Peyer's patch (tissue), 4 donors: Measurements from ENCODE around the gene NOP56. TPM values are rescaled to one million over a fixed set of nuclear protein-coding genes. Genes with fewer than 3 reads are reported as not detected.
"Not testable (repeated sequence)": the region's sequence is repeated elsewhere in the genome, so short reads cannot be mapped to it uniquely, and the experiment has no call there.

ENCODE experiments used
- DNase-seq, 3 donors: peaks; one replicate each; pipeline ENCODE4 v3.0.0-alpha.2; 2017 to 2019
- H3K27ac ChIP-seq, 4 donors: fragments of 200-600 bp; sonication (generic); one replicate each; pipeline ENCODE4 v1.5.1; 2016 to 2019
- H3K27me3 ChIP-seq, 2 donors: fragments of 200-600 bp; sonication (generic); one replicate each; pipeline ENCODE4 v1.5.1; 2019
- H3K36me3 ChIP-seq, 3 donors: fragments of 200-600 bp; sonication (generic); one replicate each; pipeline ENCODE4 v1.5.1; 2016 to 2019
- H3K4me1 ChIP-seq, 4 donors: fragments of 200-600 bp; sonication (generic); one replicate each; pipeline ENCODE4 v1.5.1; 2016 to 2019
- H3K4me3 ChIP-seq, 4 donors: fragments of 200-600 bp; sonication (generic); 1 replicate in 3 of 4; 2 replicates in 1 of 4; pipeline ENCODE4 v1.5.1; 2016 to 2019; ENCODE audit warnings: mild to moderate bottlenecking in 1 of 4
- H3K9me3 ChIP-seq, 4 donors: fragments of 200-600 bp; sonication (generic); one replicate each; pipeline ENCODE4 v1.5.1; 2016 to 2019; ENCODE audit warnings: mild to moderate bottlenecking in 1 of 4
- POLR2A ChIP-seq, 2 donors: fragments of 450-650 bp; IDR thresholded peaks; one replicate each; pipeline ENCODE4 v1.5.1; 2017; ENCODE audit warnings: antibody characterized with exemption in 2 of 2, mild to moderate bottlenecking in 2 of 2, moderate library complexity in 2 of 2
- total RNA-seq, 4 donors: library from RNA; depleted of rRNA; stranded (reverse); fragments of >200 nt; gene quantifications; one replicate each; pipeline ENCODE4 v1.1.0, GENCODE V29; 2016
- TF ChIP-seq, protein P1 (sequence below), 6 experiments: fragments of 450-650 bp in 4 of 6; fragments of 200-600 bp in 2 of 6; sonication (generic) in 1 of 6; IDR thresholded peaks; one replicate each; pipeline ENCODE4 v1.5.1; 2017 to 2019; ENCODE audit warnings: antibody characterized with exemption in 6 of 6, mild to moderate bottlenecking in 3 of 6, moderate library complexity in 1 of 6

NOP56 gene
- total RNA-seq, 4 donors from 2014 or later = 53.8 to 289 (median 94.2) TPM

DNA sequence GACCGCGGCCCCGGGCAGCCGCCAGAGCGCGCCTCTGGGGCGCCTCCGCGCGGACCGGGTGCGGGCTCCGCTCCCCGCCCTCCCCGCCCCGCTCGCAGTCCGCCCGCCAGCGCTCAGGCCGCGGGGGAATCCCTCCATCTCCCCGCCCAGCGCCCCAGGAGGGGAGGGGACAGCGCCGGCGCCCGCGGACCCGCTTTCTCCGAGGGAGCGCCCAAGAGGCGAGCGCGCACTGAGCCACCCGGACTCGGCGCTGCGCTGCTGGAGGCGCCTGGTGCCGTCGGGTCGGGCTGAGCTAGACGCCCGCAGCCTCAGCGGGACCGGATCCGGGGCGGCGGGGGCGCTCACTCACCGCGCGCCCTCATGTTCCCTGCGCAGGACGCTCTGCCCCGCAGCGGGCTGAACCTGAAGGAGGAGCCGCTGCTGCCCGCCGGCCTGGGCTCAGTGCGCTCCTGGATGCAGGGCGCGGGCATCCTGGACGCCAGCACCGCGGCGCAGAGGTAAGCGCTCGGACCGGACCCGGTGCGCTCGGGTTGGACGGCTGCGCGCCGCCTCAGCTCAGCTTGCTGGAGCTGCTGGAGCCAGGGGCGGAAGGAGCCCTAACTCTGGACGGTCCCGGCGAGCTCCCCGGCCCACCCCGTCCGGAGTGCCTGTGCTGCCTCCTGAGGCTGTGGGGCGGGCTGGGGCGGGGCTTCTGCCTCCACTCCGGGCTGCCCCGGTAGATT lies 41.0 kb downstream of the NOP56 start:
- no peak for TF ChIP-seq POLR2A (IDR thresholded peaks at IDR 0.05)
- TF ChIP-seq, protein P1, sequence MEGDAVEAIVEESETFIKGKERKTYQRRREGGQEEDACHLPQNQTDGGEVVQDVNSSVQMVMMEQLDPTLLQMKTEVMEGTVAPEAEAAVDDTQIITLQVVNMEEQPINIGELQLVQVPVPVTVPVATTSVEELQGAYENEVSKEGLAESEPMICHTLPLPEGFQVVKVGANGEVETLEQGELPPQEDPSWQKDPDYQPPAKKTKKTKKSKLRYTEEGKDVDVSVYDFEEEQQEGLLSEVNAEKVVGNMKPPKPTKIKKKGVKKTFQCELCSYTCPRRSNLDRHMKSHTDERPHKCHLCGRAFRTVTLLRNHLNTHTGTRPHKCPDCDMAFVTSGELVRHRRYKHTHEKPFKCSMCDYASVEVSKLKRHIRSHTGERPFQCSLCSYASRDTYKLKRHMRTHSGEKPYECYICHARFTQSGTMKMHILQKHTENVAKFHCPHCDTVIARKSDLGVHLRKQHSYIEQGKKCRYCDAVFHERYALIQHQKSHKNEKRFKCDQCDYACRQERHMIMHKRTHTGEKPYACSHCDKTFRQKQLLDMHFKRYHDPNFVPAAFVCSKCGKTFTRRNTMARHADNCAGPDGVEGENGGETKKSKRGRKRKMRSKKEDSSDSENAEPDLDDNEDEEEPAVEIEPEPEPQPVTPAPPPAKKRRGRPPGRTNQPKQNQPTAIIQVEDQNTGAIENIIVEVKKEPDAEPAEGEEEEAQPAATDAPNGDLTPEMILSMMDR (IDR thresholded peaks at IDR 0.05) = no peak
- Histone ChIP-seq H3K4me1 (peaks cover 0 to 17% (median 3%) of the 10 kb centered on the region in 4 donors), H3K27me3 (peaks cover 0 to 15% of the 10 kb centered on the region in 2 donors), H3K9me3 (no peaks in the 10 kb centered on the region), H3K27ac (peak overlapping the region in 2 of 4 donors; percentile 39 to 79), H3K4me3 (peak overlapping the region; percentile 26 to 65 (median 58)), H3K36me3 (no peaks in the 10 kb centered on the region)
- DNase-seq = no peak

DNA sequence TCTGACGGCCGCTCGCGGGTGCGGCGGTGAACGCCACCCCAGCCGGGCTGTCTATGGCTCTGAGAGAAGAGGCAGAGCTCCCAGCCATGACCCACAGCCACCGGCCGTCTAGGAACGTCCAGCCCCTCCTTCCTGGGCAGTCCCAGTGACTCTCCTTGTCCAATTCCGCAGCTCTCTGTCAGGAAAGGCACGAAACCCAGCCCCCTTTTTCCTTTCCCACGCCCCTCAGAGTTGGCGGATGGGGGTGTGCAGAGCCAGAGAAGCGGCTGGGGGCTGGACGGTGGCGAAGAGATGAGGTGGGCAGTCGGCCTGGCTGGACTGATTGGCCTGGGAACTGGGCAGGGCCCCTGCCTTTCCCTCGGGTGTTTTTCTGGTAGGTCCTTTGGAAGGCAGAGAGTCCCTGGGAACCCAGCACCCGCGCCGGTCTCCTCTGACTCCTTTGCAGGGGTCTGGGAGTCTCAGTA lies 41.6 kb downstream of the NOP56 start:
- Histone ChIP-seq H3K4me1 (peaks cover 0 to 17% (median 3%) of the 10 kb centered on the region in 4 donors), H3K9me3 (no peaks in the 10 kb centered on the region), H3K4me3 (peak overlapping the region in 2 of 4 donors; percentile 54 to 63), H3K27ac (no peak overlapping the region), H3K27me3 (peaks cover 0 to 15% of the 10 kb centered on the region in 2 donors), H3K36me3 (no peaks in the 10 kb centered on the region)
- TF ChIP-seq, protein P1 (IDR thresholded peaks at IDR 0.05) = no peak
- TF ChIP-seq POLR2A (IDR thresholded peaks at IDR 0.05) = no peak
- DNase-seq = peak in 1 of 3 donors; percentile 44

DNA sequence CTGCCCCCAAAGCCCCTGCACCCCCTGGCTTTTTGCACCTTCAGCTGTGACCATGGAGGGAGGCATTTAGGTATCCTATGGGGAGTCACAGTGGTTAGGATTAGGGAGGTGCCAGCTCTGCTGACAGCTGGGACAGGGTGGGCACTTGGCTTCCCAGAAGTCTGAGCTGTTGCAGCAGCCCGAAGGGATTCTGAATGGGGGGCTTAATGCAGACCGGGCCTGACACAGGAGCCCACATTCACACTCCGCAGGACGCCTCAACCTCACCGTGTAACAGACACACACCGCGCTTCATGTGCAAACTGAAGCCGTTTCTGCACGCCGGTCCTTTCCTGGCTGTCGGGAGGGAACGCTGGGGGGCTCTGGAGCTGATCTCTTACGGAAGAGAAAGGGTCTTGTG lies 42.1 kb downstream of the NOP56 start:
- H3K36me3 ChIP-seq = no peaks in the 10 kb centered on the region
- peak in 1 of 3 donors; percentile 30 for DNase-seq
- H3K4me1 ChIP-seq = peaks cover 0 to 17% (median 3%) of the 10 kb centered on the region in 4 donors
- H3K27ac ChIP-seq = no peak overlapping the region
- no peak overlapping the region for H3K4me3 ChIP-seq
- peaks cover 0 to 15% of the 10 kb centered on the region in 2 donors for H3K27me3 ChIP-seq
- TF ChIP-seq, protein P1 (IDR thresholded peaks at IDR 0.05) = no peak
- TF ChIP-seq POLR2A (IDR thresholded peaks at IDR 0.05) = no peak
- no peaks in the 10 kb centered on the region for H3K9me3 ChIP-seq

DNA sequence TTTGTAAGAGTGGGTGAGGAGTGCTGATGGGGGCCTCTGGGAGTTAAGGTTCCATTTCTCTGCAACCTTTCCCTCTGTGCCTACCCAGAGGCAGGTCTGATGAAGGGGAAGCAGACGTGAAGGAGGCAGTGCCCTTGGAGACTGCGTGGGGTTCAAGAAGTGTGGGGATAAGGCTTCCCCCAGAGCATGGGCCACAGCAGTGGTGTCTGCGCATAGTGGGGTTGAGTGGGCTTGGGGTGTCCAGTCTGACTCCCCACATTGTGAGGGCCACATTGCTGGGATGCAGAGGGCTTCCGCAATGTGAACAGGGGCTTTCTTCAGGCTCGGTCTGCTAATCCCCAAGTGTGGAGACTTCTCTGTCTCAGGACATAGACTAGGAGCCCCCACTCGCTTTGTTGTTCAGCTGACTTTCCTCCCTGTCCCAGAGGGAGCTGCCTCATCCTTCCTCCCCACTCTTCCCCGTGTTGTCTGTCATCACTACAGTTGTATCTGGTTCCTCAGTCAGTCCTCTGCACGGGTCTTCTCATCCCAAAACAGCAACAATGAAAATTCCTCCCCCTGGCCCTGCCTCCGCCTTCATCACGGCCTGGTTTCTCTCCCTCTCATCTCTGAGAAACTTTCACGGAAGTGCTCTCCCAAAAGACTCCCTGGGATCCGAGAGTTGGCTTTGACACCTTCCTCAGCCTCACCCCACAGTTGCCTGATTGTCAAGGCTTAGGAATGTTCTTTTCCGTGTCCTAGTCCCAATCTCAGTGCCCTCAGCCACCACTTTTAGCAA lies 43.0 kb downstream of the NOP56 start:
- peaks cover 0 to 15% of the 10 kb centered on the region in 2 donors for H3K27me3 ChIP-seq
- TF ChIP-seq POLR2A (IDR thresholded peaks at IDR 0.05) = no peak
- TF ChIP-seq, protein P1 (IDR thresholded peaks at IDR 0.05) = no peak

DNA sequence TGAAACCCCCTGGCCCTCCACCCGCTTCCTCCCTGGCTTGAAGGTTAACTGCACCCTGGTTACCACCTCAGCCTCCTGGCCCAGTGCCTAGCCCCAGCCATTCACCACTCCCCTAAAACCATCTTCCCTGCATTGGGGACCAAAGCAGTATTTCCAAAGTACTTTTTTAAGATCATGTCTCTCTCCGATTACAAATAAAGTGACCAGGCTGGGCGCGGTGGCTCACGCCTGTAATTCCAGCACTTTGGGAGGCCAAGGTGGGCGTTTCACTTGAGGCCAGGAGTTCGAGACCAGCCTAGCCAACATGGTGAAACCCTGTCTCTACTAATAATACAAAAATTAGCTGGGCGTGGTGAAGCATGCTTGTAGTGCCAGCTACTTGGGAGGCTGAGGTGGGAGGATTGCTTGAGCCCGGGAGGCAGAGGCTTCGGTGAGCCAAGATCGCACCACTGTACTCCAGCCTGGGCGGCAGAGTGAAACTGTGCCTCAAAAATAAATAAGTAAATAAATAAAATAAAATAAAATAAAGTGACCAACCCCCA lies 43.6 kb downstream of the NOP56 start:
- peak in 1 of 3 donors; percentile 19 for DNase-seq
- H3K27me3 ChIP-seq = peaks cover 0 to 15% of the 10 kb centered on the region in 2 donors
- not testable (repeated sequence) for H3K4me3 ChIP-seq, H3K27ac ChIP-seq, H3K36me3 ChIP-seq, H3K9me3 ChIP-seq
- H3K4me1 ChIP-seq = peaks cover 0 to 17% (median 3%) of the 10 kb centered on the region in 4 donors

More for the DNA sequence above, 43.0 kb downstream of the NOP56 start:
- DNase-seq = peak in 1 of 3 donors; percentile 17
- Histone ChIP-seq H3K36me3 (no peaks in the 10 kb centered on the region), H3K27ac (no peak overlapping the region), H3K4me1 (peaks cover 0 to 17% (median 3%) of the 10 kb centered on the region in 4 donors), H3K9me3 (no peaks in the 10 kb centered on the region), H3K4me3 (no peak overlapping the region)
